Fibroblast of skin of back (primary cell): Measurements from ENCODE around the gene TSKU.
"Not testable (repeated sequence)": the region's sequence is repeated elsewhere in the genome, so short reads cannot be mapped to it uniquely, and the experiment has no call there.

Source experiments
- DNase-seq: peaks from one replicate; pipeline ENCODE4 v3.0.0-alpha.2; 2013

TSKU gene

GRCh38 chr11:76803023-76803422 lies 19.9 kb downstream of the TSKU start:
- peak; percentile 45 for DNase-seq

GRCh38 chr11:76803811-76804600 lies 20.9 kb downstream of the TSKU start:
- DNase-seq: no peak

GRCh38 chr11:76805206-76805913 lies 22.2 kb downstream of the TSKU start:
- DNase-seq: peak; percentile 54

- no peak for DNase-seq
Observed at GRCh38 chr11:76806131-76806530, 23.0 kb downstream of the TSKU start.

- no peak for DNase-seq
Observed at GRCh38 chr11:76806608-76807205, 23.6 kb downstream of the TSKU start.

GRCh38 chr11:76807206-76807875 lies 24.2 kb downstream of the TSKU start:
- peak; percentile 88 for DNase-seq

- no peak for DNase-seq
Observed at GRCh38 chr11:76808171-76808570, 25.0 kb downstream of the TSKU start.

- DNase-seq: no peak
Observed at GRCh38 chr11:76808996-76809395, 25.8 kb downstream of the TSKU start.

- DNase-seq: peak; percentile 40
Observed at GRCh38 chr11:76810151-76810853, 27.1 kb downstream of the TSKU start.

- DNase-seq: no peak
Observed at GRCh38 chr11:76811259-76811658, 28.1 kb downstream of the TSKU start.

- DNase-seq: no peak
Observed at GRCh38 chr11:76814414-76814813, 31.3 kb downstream of the TSKU start.

- DNase-seq: not testable (repeated sequence)
Observed at GRCh38 chr11:76815678-76816077, 32.5 kb downstream of the TSKU start.

- DNase-seq: no peak
Observed at GRCh38 chr11:76820184-76820566, 37.0 kb downstream of the TSKU start.

GRCh38 chr11:76821396-76821795 lies 38.2 kb downstream of the TSKU start:
- DNase-seq: not testable (repeated sequence)

GRCh38 chr11:76822406-76822805 lies 39.2 kb downstream of the TSKU start:
- DNase-seq: no peak

GRCh38 chr11:76823481-76824028 lies 40.4 kb downstream of the TSKU start:
- peak; percentile 95 for DNase-seq

GRCh38 chr11:76824083-76824939 lies 41.2 kb downstream of the TSKU start:
- peak; percentile 83 for DNase-seq

GRCh38 chr11:76824980-76825725 lies 42.0 kb downstream of the TSKU start:
- peak; percentile 49 for DNase-seq

GRCh38 chr11:76825726-76826396 lies 42.7 kb downstream of the TSKU start:
- DNase-seq: no peak

GRCh38 chr11:76826508-76826907 lies 43.4 kb downstream of the TSKU start:
- not testable (repeated sequence) for DNase-seq
